ENCODE measurements around the gene ZDHHC16. TPM values are rescaled to one million over a fixed set of nuclear protein-coding genes. Genes with fewer than 3 reads are reported as not detected.

ZDHHC16 gene
- total and polyA plus RNA-seq, 10 of the 15 experiments (the other 5 are each of a cell fraction or from before 2014, with no cell fraction given) = 16.8 to 63.1 (median 29.8) TPM

GRCh38 chr10:97474918-97475317, 28.9 kb downstream of the ZDHHC16 start (continued):
- TF ChIP-seq ZNF207 (IDR thresholded peaks at IDR 0.05; ENCODE audit: borderline replicate concordance) (no peak), GABPA (IDR thresholded peaks at IDR 0.05; ENCODE audit: low read depth) (no peak), MAX (IDR thresholded peaks at IDR 0.05; ENCODE audit: low read depth, low read length) (no peak), ZBED1 (IDR thresholded peaks at IDR 0.05; ENCODE audit: borderline replicate concordance) (no peak), SP1 (IDR thresholded peaks at IDR 0.05; ENCODE audit: low read depth, low read length) (no peak)

- Histone ChIP-seq H4K20me1 (ENCODE audit: control insufficient read depth, insufficient read depth) (no peaks in the 10 kb centered on the region), H3K4me1 (ENCODE audit: control insufficient read depth, insufficient read depth, low read length) (no peaks in the 10 kb centered on the region), H3K79me2 (ENCODE audit: control insufficient read depth, insufficient read depth, low read length) (no peaks in the 10 kb centered on the region), H3K9me3 (replicated peaks; ENCODE audit: control insufficient read depth, insufficient read depth, low read length) (no peaks in the 10 kb centered on the region), H3K4me2 (ENCODE audit: control insufficient read depth, insufficient read depth) (no peak overlapping the region), H3K9ac (ENCODE audit: control insufficient read depth, insufficient read depth, low read length) (no peak overlapping the region), H2AFZ (ENCODE audit: control insufficient read depth, low read depth, low read length) (no peak overlapping the region), H3K4me3 (no peak overlapping the region), H3K27ac (ENCODE audit: control insufficient read depth, insufficient read depth) (no peak overlapping the region), H3K27me3 (replicated peaks in 1 of 2; ENCODE audit: control insufficient read depth in 2 of 2, insufficient read depth in 2 of 2, low read length in 1 of 2) (no peaks in the 10 kb centered on the region), H3K36me3 (ENCODE audit: control insufficient read depth in 2 of 2, insufficient read depth in 2 of 2, low read length in 1 of 2) (peaks cover 15 to 27% of the 10 kb centered on the region in 2 experiments)
- ChIA-PET CTCF (interaction anchor here (0.8 to 3.5 kb wide), 3 partner anchors 11 to 96 kb away, joined by 3 to 12 read pairs (median 3); partner anchors contain the start of gene ANKRD2), POLR2A (interaction anchor here (1.7 kb wide), 1 partner anchor 19 kb away, joined by 3 read pairs; no protein-coding TSS in a partner anchor), RAD21 (ENCODE audit: unreplicated experiment) (interaction anchor here (0.7 kb wide), 1 partner anchor 172 kb away, joined by 3 read pairs; no protein-coding TSS in a partner anchor), SMC1A (ENCODE audit: uncharacterized antibody, unreplicated experiment) (interaction anchor here (0.8 to 1.6 kb wide), 2 partner anchors 17 to 19 kb away, joined by 3 to 4 read pairs; no protein-coding TSS in a partner anchor)
- ATAC-seq = no peak
- no TSS peak for BruUV-seq (replicated peaks)
- in situ Hi-C loops (cut with MboI) = no loop called here
- intact Hi-C loops (cut with micrococcal nuclease; ENCODE audit: unreplicated experiment) = no loop called here
- no peak for FAIRE-seq
- DNase-seq (ENCODE audit: low read depth, low spot score) = no peak
- WGBS (ENCODE audit: insufficient coverage, insufficient replicate concordance, low lambda C conversion rate, missing lambda C conversion rate) = 95% methylated on average over 2 of the region's 2 CpGs
- TF ChIP-seq NFYB (IDR thresholded peaks at IDR 0.05; ENCODE audit: insufficient read depth, low read depth, low read length) (no peak), RAD21 (IDR thresholded peaks at IDR 0.05; ENCODE audit: insufficient read depth, low read depth, low read length) (no peak), RB1 (IDR thresholded peaks at IDR 0.05; ENCODE audit: borderline replicate concordance) (no peak), NRF1 (conservative IDR thresholded peaks at IDR 0.05; ENCODE audit: low read depth, low read length) (no peak), SRF (IDR thresholded peaks at IDR 0.05; ENCODE audit: low read depth in 2 of 2, low read length in 2 of 2) (no peak), PKNOX1 (IDR thresholded peaks at IDR 0.05) (no peak), BACH1 (IDR thresholded peaks at IDR 0.05; ENCODE audit: borderline replicate concordance) (no peak), E2F4 (IDR thresholded peaks at IDR 0.05; ENCODE audit: low read depth, low read length) (no peak), NR2C1 (IDR thresholded peaks at IDR 0.05) (no peak), IRF3 (IDR thresholded peaks at IDR 0.05) (no peak), MTA2 (IDR thresholded peaks at IDR 0.05; ENCODE audit: low read depth) (no peak), TBL1XR1 (IDR thresholded peaks at IDR 0.05; ENCODE audit: low read depth, low read length) (no peak), SP1 (IDR thresholded peaks at IDR 0.05; ENCODE audit: low read depth, low read length) (no peak)
These were observed 30.1 kb downstream of the ZDHHC16 start for GRCh38 chr10:97475936-97476594.

Data from GM12878 (cell line).